ENCODE data around the gene IQCH.

IQCH gene

GRCh38 chr15:67413770-67414390 is 159.3 kb downstream of the IQCH start:
- CTCF ChIA-PET, result interaction anchor here (0.6 kb wide), 1 partner anchor 25 kb away, joined by 3 read pairs; no protein-coding TSS in a partner anchor
- DNase-seq (ENCODE audit: extremely low spot score), result no peak
- no peak for TF ChIP-seq SUZ12 (IDR thresholded peaks at IDR 0.05)
- TF ChIP-seq BHLHE40 (IDR thresholded peaks at IDR 0.05; ENCODE audit: borderline replicate concordance), result no peak
- TF ChIP-seq FOXK2 (IDR thresholded peaks at IDR 0.05), result no peak
- POLR2A ChIA-PET, result no interaction called here

- TF ChIP-seq HDGF (IDR thresholded peaks at IDR 0.05; ENCODE audit: borderline replicate concordance) (no peak), CTBP1 (IDR thresholded peaks at IDR 0.05; ENCODE audit: borderline replicate concordance) (no peak), L3MBTL2 (conservative IDR thresholded peaks at IDR 0.05) (no peak)
- DNase-seq (ENCODE audit: extremely low spot score), result no peak
- POLR2A ChIA-PET, result no interaction called here
- CTCF ChIA-PET, result no interaction called here
Observed at GRCh38 chr15:67415181-67415580, 160.6 kb downstream of the IQCH start.

GRCh38 chr15:67416891-67417290 is 162.3 kb downstream of the IQCH start:
- TF ChIP-seq ARNT (IDR thresholded peaks at IDR 0.05), result no peak
- TF ChIP-seq SP1 (IDR thresholded peaks at IDR 0.05), result no peak
- TF ChIP-seq FOXM1 (IDR thresholded peaks at IDR 0.05; ENCODE audit: borderline replicate concordance), result no peak
- no peak for TF ChIP-seq FOXA1 (IDR thresholded peaks at IDR 0.05)
- ChIA-PET CTCF (no interaction called here), POLR2A (no interaction called here)
- no peak for DNase-seq (ENCODE audit: extremely low spot score)

GRCh38 chr15:67419705-67420104 is 165.1 kb downstream of the IQCH start:
- POLR2A ChIA-PET, result no interaction called here
- TF ChIP-seq ELF4 (IDR thresholded peaks at IDR 0.05) (no peak), LEF1 (IDR thresholded peaks at IDR 0.05; ENCODE audit: borderline replicate concordance) (no peak), TARDBP (IDR thresholded peaks at IDR 0.05) (no peak), HDGF (IDR thresholded peaks at IDR 0.05; ENCODE audit: borderline replicate concordance) (no peak), ARNT (IDR thresholded peaks at IDR 0.05) (no peak), PKNOX1 (IDR thresholded peaks at IDR 0.05) (no peak), SP1 (IDR thresholded peaks at IDR 0.05) (no peak), SUZ12 (IDR thresholded peaks at IDR 0.05) (no peak), L3MBTL2 (conservative IDR thresholded peaks at IDR 0.05) (no peak), FOXM1 (IDR thresholded peaks at IDR 0.05; ENCODE audit: borderline replicate concordance) (no peak), ZNF384 (IDR thresholded peaks at IDR 0.05) (no peak), CTBP1 (IDR thresholded peaks at IDR 0.05; ENCODE audit: borderline replicate concordance) (no peak), FOXK2 (IDR thresholded peaks at IDR 0.05) (no peak), BHLHE40 (IDR thresholded peaks at IDR 0.05; ENCODE audit: borderline replicate concordance) (no peak), NFRKB (IDR thresholded peaks at IDR 0.05) (no peak), FOXA1 (IDR thresholded peaks at IDR 0.05) (no peak)
- DNase-seq (ENCODE audit: extremely low spot score), result no peak
- CTCF ChIA-PET, result interaction anchor here (0.8 to 1.1 kb wide), 2 partner anchors 37 to 179 kb away, joined by 3 to 4 read pairs; no protein-coding TSS in a partner anchor

GRCh38 chr15:67420137-67420536 is 165.6 kb downstream of the IQCH start:
- POLR2A ChIA-PET, result no interaction called here
- CTCF ChIA-PET, result interaction anchor here (0.8 kb wide), 1 partner anchor 37 kb away, joined by 3 read pairs; no protein-coding TSS in a partner anchor
- TF ChIP-seq HDGF (IDR thresholded peaks at IDR 0.05; ENCODE audit: borderline replicate concordance) (no peak), L3MBTL2 (conservative IDR thresholded peaks at IDR 0.05) (no peak), PKNOX1 (IDR thresholded peaks at IDR 0.05) (no peak), SUZ12 (IDR thresholded peaks at IDR 0.05) (no peak), ZNF384 (IDR thresholded peaks at IDR 0.05) (no peak), ELF4 (IDR thresholded peaks at IDR 0.05) (no peak), FOXA1 (IDR thresholded peaks at IDR 0.05) (no peak), ARNT (IDR thresholded peaks at IDR 0.05) (no peak), FOXK2 (IDR thresholded peaks at IDR 0.05) (no peak), CTBP1 (IDR thresholded peaks at IDR 0.05; ENCODE audit: borderline replicate concordance) (no peak), LEF1 (IDR thresholded peaks at IDR 0.05; ENCODE audit: borderline replicate concordance) (no peak), SP1 (IDR thresholded peaks at IDR 0.05) (no peak), NFRKB (IDR thresholded peaks at IDR 0.05) (no peak), TARDBP (IDR thresholded peaks at IDR 0.05) (no peak), FOXM1 (IDR thresholded peaks at IDR 0.05; ENCODE audit: borderline replicate concordance) (no peak), BHLHE40 (IDR thresholded peaks at IDR 0.05; ENCODE audit: borderline replicate concordance) (no peak)

GRCh38 chr15:67421105-67421504 is 166.5 kb downstream of the IQCH start:
- ChIA-PET POLR2A (no interaction called here), CTCF (no interaction called here)
- DNase-seq (ENCODE audit: extremely low spot score), result no peak
- TF ChIP-seq FOXK2 (IDR thresholded peaks at IDR 0.05) (no peak), LEF1 (IDR thresholded peaks at IDR 0.05; ENCODE audit: borderline replicate concordance) (no peak), FOXA1 (IDR thresholded peaks at IDR 0.05) (no peak), ARNT (IDR thresholded peaks at IDR 0.05) (no peak), CTBP1 (IDR thresholded peaks at IDR 0.05; ENCODE audit: borderline replicate concordance) (no peak), PKNOX1 (IDR thresholded peaks at IDR 0.05) (no peak), L3MBTL2 (conservative IDR thresholded peaks at IDR 0.05) (no peak), NFRKB (IDR thresholded peaks at IDR 0.05) (no peak), SUZ12 (IDR thresholded peaks at IDR 0.05) (no peak), BHLHE40 (IDR thresholded peaks at IDR 0.05; ENCODE audit: borderline replicate concordance) (no peak), FOXM1 (IDR thresholded peaks at IDR 0.05; ENCODE audit: borderline replicate concordance) (no peak)

More at GRCh38 chr15:67420137-67420536, 165.6 kb downstream of the IQCH start:
- DNase-seq (ENCODE audit: extremely low spot score), result no peak
